ENCODE results near the gene KCNJ5.

GRCh38 chr11:128845334-128845780 lies 45.8 kb upstream of the KCNJ5 start:
- TF ChIP-seq CTCF (IDR thresholded peaks at IDR 0.05; ENCODE audit: insufficient read depth, low read length, poor library complexity, severe bottlenecking) (no peak), EZH2phosphoT487 (conservative IDR thresholded peaks at IDR 0.05; ENCODE audit: low read length) (no peak)
